Gastroesophageal sphincter (tissue), 3 donors: ENCODE measurements around the gene AFF3.

Experiments used
- CTCF ChIP-seq, 4 experiments: fragments of 200-600 bp in 2 of 4; fragments of 450-650 bp in 2 of 4; sonication (generic) in 1 of 4; IDR thresholded peaks; one replicate each; pipeline ENCODE4 v1.5.1; 2017 to 2019; ENCODE audit warnings: antibody characterized with exemption in 4 of 4, mild to moderate bottlenecking in 2 of 4, moderate library complexity in 2 of 4
- EP300 ChIP-seq: sonication (generic); formaldehyde crosslinking; IDR thresholded peaks from one replicate; pipeline ENCODE4 v1.6.1; 2017; ENCODE audit warnings: antibody characterized with exemption, mild to moderate bottlenecking
- POLR2A ChIP-seq, 2 donors: fragments of 450-650 bp; IDR thresholded peaks; one replicate each; pipeline ENCODE4 v1.6.1; 2017; ENCODE audit warnings: antibody characterized with exemption in 2 of 2, mild to moderate bottlenecking in 2 of 2, moderate library complexity in 1 of 2
- POLR2AphosphoS5 ChIP-seq: sonication (generic); formaldehyde crosslinking; IDR thresholded peaks from one replicate; pipeline ENCODE4 v1.6.1; 2017; ENCODE audit warnings: antibody characterized with exemption

DNA sequence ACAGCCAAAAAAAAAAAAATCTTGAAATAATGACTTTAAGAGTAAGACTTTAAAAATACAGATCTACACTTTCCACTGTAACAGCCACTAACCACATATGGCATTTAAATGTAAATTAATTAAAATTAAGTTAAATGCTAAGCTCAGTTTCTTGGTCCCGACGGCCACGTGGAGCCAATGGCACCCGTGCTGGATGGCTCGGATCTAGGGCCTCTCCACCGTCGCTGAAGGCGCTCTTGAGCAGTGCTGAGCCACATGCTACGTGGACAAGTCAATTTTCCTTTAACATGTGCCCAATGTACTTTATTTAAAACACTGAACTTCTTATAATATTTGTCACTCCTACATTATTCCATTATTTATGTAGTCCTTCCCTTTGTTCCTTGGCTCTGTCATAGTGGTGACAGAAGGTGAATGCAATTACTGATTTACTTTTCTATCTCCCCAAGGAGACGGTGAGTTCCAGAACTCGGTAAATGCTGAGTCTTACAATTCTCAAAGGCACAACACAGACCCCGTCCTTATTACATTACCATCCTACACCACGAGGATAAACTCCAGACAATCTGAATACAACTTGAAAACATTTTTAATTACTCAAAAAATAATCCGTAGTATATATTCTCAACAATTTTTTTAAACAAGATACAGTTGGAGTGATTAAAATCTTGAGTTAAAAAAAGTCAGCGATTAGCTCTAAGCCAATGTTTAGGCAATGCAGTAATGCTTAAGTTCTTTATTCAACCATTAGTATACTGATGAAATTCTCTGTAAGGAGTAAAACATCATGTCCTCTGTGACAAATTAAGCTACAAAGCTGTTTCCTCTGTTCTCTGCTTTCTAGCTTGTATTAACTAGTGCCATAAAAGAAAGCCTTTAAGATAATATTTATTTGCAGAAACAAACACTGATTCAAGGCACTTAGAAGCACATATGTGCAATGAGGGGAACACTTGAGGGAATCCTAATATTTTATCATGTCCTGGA is 95.1 kb downstream of the AFF3 start:
- no peak for TF ChIP-seq CTCF (IDR thresholded peaks at IDR 0.05)
- TF ChIP-seq EP300: no peak
- no peak for TF ChIP-seq POLR2A (IDR thresholded peaks at IDR 0.05)
- TF ChIP-seq POLR2AphosphoS5: no peak
